Ovary (tissue), 9 donors: ENCODE results near the gene LIMK2. TPM values are rescaled to one million over a fixed set of nuclear protein-coding genes. Genes with fewer than 3 reads are reported as not detected.

Experiments used
- DNase-seq, 5 donors: peaks; one replicate each; pipeline ENCODE4 v3.0.0-alpha.2; 2019 to 2020
- H3K27ac ChIP-seq, 2 donors: fragments of 200-600 bp; one replicate each; pipeline versions ENCODE4 v1.5.1 to v1.8.0; 2019 to 2022
- H3K27me3 ChIP-seq: fragments of 200-600 bp; one replicate; pipeline ENCODE4 v1.8.0; 2022
- H3K36me3 ChIP-seq: fragments of 200-600 bp; sonication (generic); one replicate; pipeline ENCODE4 v1.5.1; 2019
- H3K4me1 ChIP-seq: one replicate; pipeline ENCODE4 v1.8.1; 2013; ENCODE audit warnings: mild to moderate bottlenecking, moderate library complexity; ENCODE audit not compliant: insufficient read depth
- H3K4me3 ChIP-seq: fragments of 200-600 bp; sonication (generic); one replicate; pipeline ENCODE4 v1.5.1; 2017
- H3K9me3 ChIP-seq, 2 donors: fragments of 200-600 bp in 1 of 2; sonication (generic) in 1 of 2; one replicate each; pipeline versions ENCODE4 v1.5.1 to v1.8.1; 2013 to 2019; ENCODE audit warnings: mild to moderate bottlenecking in 1 of 2, moderate library complexity in 1 of 2
- CTCF ChIP-seq, 3 donors: fragments of 450-650 bp in 2 of 3; fragments of 200-600 bp in 1 of 3; IDR thresholded peaks; one replicate each; pipeline versions ENCODE4 v1.5.1 to v1.8.0; 2016 to 2022; ENCODE audit warnings: antibody characterized with exemption in 3 of 3, mild to moderate bottlenecking in 1 of 3
- EP300 ChIP-seq: sonication (generic); formaldehyde crosslinking; IDR thresholded peaks from one replicate; pipeline ENCODE4 v1.6.1; 2017; ENCODE audit warnings: antibody characterized with exemption
- POLR2A ChIP-seq: fragments of 450-650 bp; IDR thresholded peaks from one replicate; pipeline ENCODE4 v1.6.1; 2017; ENCODE audit warnings: antibody characterized with exemption, mild to moderate bottlenecking, moderate library complexity
- WGBS, 3 donors: extraction: QIAGEN DNeasy Blood & Tissue Kit in 1 of 3; methylation state at CpG; one replicate each; pipeline versions ENCODE4 v1.1.5 to v1.1.7; 2013 to 2017; 5-methylcytosine and 5-hydroxymethylcytosine counted together
- intact Hi-C, 4 donors: fragments of 100-400 bp; cut with DNase I; formaldehyde crosslinking; loops; one replicate each; pipeline versions ENCODE4 v1.11.0 to v1.15.1; 2022 to 2023
- polyA plus RNA-seq, 2 donors: library from polyadenylated mRNA; stranded (reverse); fragments of 200-250 nt in 1 of 2; fragments of 350-450 nt in 1 of 2; fragmentation: Illumina TruSeq in 1 of 2; extraction: RNeasy Lipid Tissue Mini Kit (QIAGEN cat#74804) in 1 of 2; gene quantifications; one replicate each; pipeline ENCODE4 v1.2.3, GENCODE V29; 2013 to 2014
- total RNA-seq, 7 donors: library from RNA; depleted of rRNA in 2 of 7; stranded (reverse); fragments of >200 nt in 2 of 7; fragmentation: NEBNext Ultra II Directional in 3 of 7; extraction: Animal tissue kit (Norgen Biotek cat#: 25700) in 3 of 7; gene quantifications; one replicate each; pipeline versions ENCODE4 v1.1.0 to v1.2.4, GENCODE V29; 2016 to 2023
- donor health status: DM: no; HTN: no; CAD: no; lungs with moderate emphysema.
- donor health status: DM: no; HTN: no; CAD: no.
- donor health status: Bipolar disorder and iron deficiency.
- donor health status: DM: yes; HTN: yes; CAD: no.
- donor health status: DM: no; HTN: no; CAD: no.
- donor health status: DM: yes; HTN: yes; CAD: no.

The LIMK2 gene
- total and polyA plus RNA-seq, 9 donors: 19.0 to 63.7 (median 33.9) TPM

- H3K4me1 ChIP-seq: peaks cover 2% of the 10 kb centered on the region
- TF ChIP-seq CTCF (IDR thresholded peaks at IDR 0.05): no peak
- no peak for TF ChIP-seq EP300
- no peak for TF ChIP-seq POLR2A
- DNase-seq: no peak
- intact Hi-C loops: no loop called here
- H3K27me3 ChIP-seq: no peaks in the 10 kb centered on the region
- no peaks in the 10 kb centered on the region for H3K9me3 ChIP-seq
- WGBS, 3 donors: 88 to 95% (median 91%) methylated on average over 2 of the region's 2 CpGs
- no peaks in the 10 kb centered on the region for H3K36me3 ChIP-seq
- no peak overlapping the region for H3K4me3 ChIP-seq
- H3K27ac ChIP-seq: no peak overlapping the region
Observed at GRCh38 chr22:31268281-31268680, 56.2 kb downstream of the LIMK2 start.

GRCh38 chr22:31269892-31270579, 57.9 kb downstream of the LIMK2 start:
- Histone ChIP-seq H3K9me3 (no peaks in the 10 kb centered on the region), H3K4me1 (peaks cover 2% of the 10 kb centered on the region), H3K4me3 (no peak overlapping the region), H3K27me3 (no peaks in the 10 kb centered on the region), H3K27ac (no peak overlapping the region), H3K36me3 (no peaks in the 10 kb centered on the region)
- intact Hi-C loops: no loop called here
- WGBS, 3 donors: 42 to 72% (median 47%) methylated on average over 2 to 3 of the region's 3 CpGs
- DNase-seq: no peak
- no peak for TF ChIP-seq POLR2A

- Histone ChIP-seq H3K27ac (no peak overlapping the region), H3K9me3 (no peaks in the 10 kb centered on the region), H3K4me3 (no peak overlapping the region), H3K4me1 (peaks cover 2% of the 10 kb centered on the region), H3K36me3 (no peaks in the 10 kb centered on the region), H3K27me3 (no peaks in the 10 kb centered on the region)
- WGBS, 3 donors: 91 to 94% (median 93%) methylated on average over 4 of the region's 4 CpGs
- intact Hi-C loops: no loop called here
- no peak for DNase-seq
- TF ChIP-seq EP300 (no peak), POLR2A (no peak), CTCF (IDR thresholded peaks at IDR 0.05) (no peak)
Observed at GRCh38 chr22:31271026-31271425, 58.9 kb downstream of the LIMK2 start.

- Histone ChIP-seq H3K4me1 (peaks cover 2% of the 10 kb centered on the region), H3K36me3 (no peaks in the 10 kb centered on the region), H3K9me3 (no peaks in the 10 kb centered on the region), H3K4me3 (no peak overlapping the region), H3K27me3 (no peaks in the 10 kb centered on the region), H3K27ac (no peak overlapping the region)
- intact Hi-C loops: no loop called here
- no peak for TF ChIP-seq EP300
- no peak for TF ChIP-seq CTCF (IDR thresholded peaks at IDR 0.05)
- no peak for TF ChIP-seq POLR2A
- DNase-seq: no peak
- WGBS, 3 donors: 33 to 57% (median 37%) methylated on average over 3 of the region's 3 CpGs
Observed at GRCh38 chr22:31271485-31271884, 59.4 kb downstream of the LIMK2 start.
